IPS DF 6.9 (cell line): ENCODE measurements around the gene GBX2.
"Not testable (repeated sequence)": the region's sequence is repeated elsewhere in the genome, so short reads cannot be mapped to it uniquely, and the experiment has no call there.

ENCODE experiments used
- DNase-seq: peaks from one replicate; pipeline ENCODE4 v3.0.0-alpha.2; 2013; ENCODE audit warnings: low read depth, low spot score
- H3K27ac ChIP-seq: one replicate; pipeline ENCODE4 v1.5.1; 2013; ENCODE audit warnings: low read length, control low read depth
- H3K27me3 ChIP-seq: 2 replicates; pipeline ENCODE4 v1.6.1; 2013; ENCODE audit warnings: mild to moderate bottlenecking, low read length; ENCODE audit not compliant: control insufficient read depth, insufficient read depth
- H3K36me3 ChIP-seq: 2 replicates; pipeline ENCODE4 v1.6.1; 2013; ENCODE audit warnings: low read length; ENCODE audit not compliant: control insufficient read depth, insufficient read depth
- H3K4me1 ChIP-seq: 2 replicates; pipeline ENCODE4 v1.6.1; 2013; ENCODE audit warnings: low read length; ENCODE audit not compliant: control insufficient read depth, insufficient read depth
- H3K4me3 ChIP-seq: 2 replicates; pipeline ENCODE4 v1.5.1; 2013; ENCODE audit warnings: mild to moderate bottlenecking, low read length
- H3K9me3 ChIP-seq: 2 replicates; pipeline ENCODE4 v1.6.1; 2013; ENCODE audit warnings: low read length, inconsistent platforms; ENCODE audit not compliant: control insufficient read depth, insufficient read depth
- WGBS: extraction: QIAGEN DNeasy Blood & Tissue Kit; methylation state at CpG from one replicate; pipeline ENCODE4 v1.1.7; 2013; ENCODE audit warnings: mixed read lengths, missing lambda C conversion rate; ENCODE audit not compliant: insufficient read length, insufficient coverage; 5-methylcytosine and 5-hydroxymethylcytosine counted together

The GBX2 gene

DNA sequence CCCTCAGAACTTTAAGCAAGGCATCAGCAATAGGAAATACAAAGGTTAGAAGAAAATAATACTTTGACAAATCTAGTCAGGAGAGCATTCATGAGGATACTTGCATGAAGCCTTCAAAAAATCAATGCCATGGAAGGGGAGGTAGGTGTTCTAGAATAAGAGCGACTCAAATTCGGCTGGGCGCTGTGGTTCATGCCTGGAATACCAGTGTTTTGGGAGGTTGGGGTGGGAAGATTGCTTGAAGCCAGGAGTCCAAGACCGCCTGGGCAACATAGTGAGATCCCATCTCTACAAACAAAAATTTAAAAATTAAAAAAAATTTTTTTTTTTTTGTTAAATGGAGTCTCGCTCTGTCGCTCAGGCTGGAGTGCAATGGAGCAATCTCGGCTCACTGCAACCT lies 21.8 kb downstream of the GBX2 start:
- no peaks in the 10 kb centered on the region for H3K36me3 ChIP-seq
- no peak overlapping the region for H3K27ac ChIP-seq
- no peak overlapping the region for H3K4me3 ChIP-seq
- no peaks in the 10 kb centered on the region for H3K27me3 ChIP-seq
- WGBS: no CpG with 5 or more reads among the region's 7 CpGs
- H3K4me1 ChIP-seq: peaks cover 2% of the 10 kb centered on the region; the same call in 1 of the 2 replicates
- DNase-seq: no peak
- H3K9me3 ChIP-seq: no peaks in the 10 kb centered on the region

DNA sequence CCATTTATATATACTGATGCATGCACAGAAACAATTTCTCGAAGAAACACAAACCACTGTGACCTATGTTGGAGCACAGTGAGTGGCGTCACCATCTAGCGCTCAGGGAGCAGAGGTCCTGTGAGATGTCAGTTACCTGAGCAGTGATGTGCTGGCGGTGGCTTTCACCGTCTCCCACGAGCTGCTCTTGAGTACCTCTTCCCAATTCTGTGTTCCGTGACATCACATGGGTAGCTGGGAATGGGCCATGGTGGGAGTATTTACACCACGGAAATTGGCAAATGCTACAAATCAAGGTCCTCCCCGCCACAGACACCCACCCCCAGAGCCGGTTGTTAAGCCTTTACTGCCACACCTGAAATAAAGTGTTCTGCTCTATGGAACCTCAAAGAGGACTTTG lies 24.4 kb downstream of the GBX2 start:
- H3K9me3 ChIP-seq: no peaks in the 10 kb centered on the region
- no CpG with 5 or more reads among the region's 10 CpGs for WGBS

GRCh38 chr2:236141616-236142015 lies 26.6 kb downstream of the GBX2 start:
- H3K4me3 ChIP-seq, H3K27ac ChIP-seq, H3K36me3 ChIP-seq, DNase-seq, H3K4me1 ChIP-seq, H3K9me3 ChIP-seq, H3K27me3 ChIP-seq: not testable (repeated sequence)
- no CpG with 5 or more reads among the region's 11 CpGs for WGBS

More for the DNA sequence above, 24.4 kb downstream of the GBX2 start:
- no peak overlapping the region for H3K27ac ChIP-seq
- peaks cover 2% of the 10 kb centered on the region; the same call in 1 of the 2 replicates for H3K4me1 ChIP-seq
- DNase-seq: no peak
- no peaks in the 10 kb centered on the region for H3K36me3 ChIP-seq
- no peaks in the 10 kb centered on the region for H3K27me3 ChIP-seq
- H3K4me3 ChIP-seq: no peak overlapping the region

DNA sequence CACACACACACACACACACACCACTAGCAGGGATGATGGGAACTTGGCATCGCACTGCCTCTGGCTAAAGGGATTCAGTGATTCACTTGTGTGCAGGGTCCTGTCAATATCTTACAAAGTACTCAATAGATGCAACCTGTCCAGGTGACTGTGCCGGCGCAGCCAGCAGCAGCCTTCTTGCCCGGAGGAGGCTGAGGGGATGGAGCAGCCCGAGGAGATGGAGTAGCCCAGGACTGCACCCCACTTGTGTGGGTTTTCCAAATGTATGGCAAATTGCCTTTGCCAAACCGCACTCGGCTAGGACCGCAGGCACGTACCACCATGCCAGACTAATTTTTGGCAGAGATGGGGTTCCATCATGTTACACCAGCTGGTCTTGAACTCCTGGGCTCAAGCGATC lies 31.1 kb downstream of the GBX2 start:
- Histone ChIP-seq H3K27ac (no peak overlapping the region), H3K4me1 (no peaks in the 10 kb centered on the region; the same call in 1 of the 2 replicates), H3K36me3 (no peaks in the 10 kb centered on the region), H3K27me3 (no peaks in the 10 kb centered on the region), H3K4me3 (no peak overlapping the region), H3K9me3 (no peaks in the 10 kb centered on the region)
- no peak for DNase-seq
- no CpG with 5 or more reads among the region's 10 CpGs for WGBS

DNA sequence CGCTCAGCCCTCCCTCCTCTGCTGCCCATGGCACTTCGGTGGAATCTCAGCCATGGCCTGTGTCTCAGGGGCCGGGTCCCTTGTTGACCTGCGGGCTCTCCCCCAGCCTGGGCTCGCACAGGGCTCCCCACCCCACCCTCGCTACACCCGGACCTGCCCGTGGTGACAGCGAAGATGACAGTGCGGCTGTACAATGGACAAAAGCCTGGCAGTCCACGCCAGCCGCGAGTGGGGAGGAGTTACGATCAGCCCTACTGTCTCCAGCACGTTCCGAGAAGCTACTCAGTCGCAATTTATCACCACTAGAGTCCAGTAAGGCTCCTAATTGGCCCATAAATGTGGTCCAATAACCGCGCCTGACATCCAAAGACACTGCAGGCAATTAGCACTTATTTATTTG lies 31.6 kb downstream of the GBX2 start:
- no CpG with 5 or more reads among the region's 19 CpGs for WGBS
- DNase-seq: no peak
- Histone ChIP-seq H3K27ac (no peak overlapping the region), H3K27me3 (no peaks in the 10 kb centered on the region), H3K4me1 (no peaks in the 10 kb centered on the region; the same call in 1 of the 2 replicates), H3K36me3 (no peaks in the 10 kb centered on the region), H3K9me3 (no peaks in the 10 kb centered on the region), H3K4me3 (no peak overlapping the region)

- WGBS: no CpG with 5 or more reads among the region's 12 CpGs
- Histone ChIP-seq H3K27ac (no peak overlapping the region), H3K4me3 (no peak overlapping the region)
Measured at GRCh38 chr2:236133410-236134012, 34.7 kb downstream of the GBX2 start.

DNA sequence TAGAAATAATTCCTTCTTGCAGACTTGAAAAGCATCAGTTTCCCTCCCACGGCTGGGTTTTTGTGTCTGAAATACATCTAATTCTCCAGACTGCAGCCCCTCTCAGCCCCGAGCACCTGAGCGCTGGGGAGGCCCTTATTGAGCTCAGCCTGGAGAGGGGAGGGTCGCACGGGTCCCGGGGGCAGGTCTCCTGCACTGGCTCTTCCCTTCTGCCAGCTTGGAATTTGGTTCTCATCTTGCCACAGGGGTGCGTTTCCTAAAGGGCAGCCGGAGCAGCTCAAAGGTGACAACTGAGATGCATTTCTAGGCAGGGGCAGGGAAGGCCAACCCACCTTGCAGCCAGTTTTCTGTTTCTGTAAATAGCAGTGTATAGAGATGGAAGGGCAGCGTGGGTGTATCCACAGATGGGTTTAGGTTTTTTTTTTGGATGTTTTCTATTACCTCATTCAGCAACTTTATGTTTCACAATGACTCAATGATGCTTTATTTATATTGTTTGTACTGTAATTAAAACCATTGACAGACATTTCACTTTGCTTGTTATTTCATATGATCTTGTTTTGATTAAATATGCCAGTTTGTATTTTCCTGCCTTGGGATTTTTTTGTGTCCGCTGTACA lies 37.0 kb downstream of the GBX2 start:
- no peak for DNase-seq
- no CpG with 5 or more reads among the region's 10 CpGs for WGBS
- Histone ChIP-seq H3K9me3 (no peaks in the 10 kb centered on the region), H3K27me3 (no peaks in the 10 kb centered on the region), H3K4me1 (peaks cover 9% of the 10 kb centered on the region), H3K4me3 (no peak overlapping the region), H3K27ac (no peak overlapping the region), H3K36me3 (no peaks in the 10 kb centered on the region; the same call in 1 of the 2 replicates)

More at GRCh38 chr2:236133410-236134012, 34.7 kb downstream of the GBX2 start:
- Histone ChIP-seq H3K27me3 (no peaks in the 10 kb centered on the region), H3K36me3 (no peaks in the 10 kb centered on the region; the same call in 1 of the 2 replicates), H3K4me1 (peaks cover 6% of the 10 kb centered on the region), H3K9me3 (no peaks in the 10 kb centered on the region)
- no peak for DNase-seq

- no peak for DNase-seq
- Histone ChIP-seq H3K4me3 (no peak overlapping the region), H3K4me1 (peaks cover 9% of the 10 kb centered on the region), H3K36me3 (no peaks in the 10 kb centered on the region; the same call in 1 of the 2 replicates), H3K27ac (no peak overlapping the region), H3K9me3 (no peaks in the 10 kb centered on the region), H3K27me3 (no peaks in the 10 kb centered on the region)
- WGBS: no CpG with 5 or more reads among the region's 6 CpGs
Measured at GRCh38 chr2:236130349-236130998, 37.7 kb downstream of the GBX2 start.

- no peak overlapping the region for H3K4me3 ChIP-seq
- no CpG with 5 or more reads among the region's 4 CpGs for WGBS
- no peak overlapping the region for H3K27ac ChIP-seq
- peaks cover 9% of the 10 kb centered on the region for H3K4me1 ChIP-seq
- H3K9me3 ChIP-seq: no peaks in the 10 kb centered on the region
- no peak for DNase-seq
- no peaks in the 10 kb centered on the region for H3K27me3 ChIP-seq
- no peaks in the 10 kb centered on the region; the same call in 1 of the 2 replicates for H3K36me3 ChIP-seq
Measured at GRCh38 chr2:236129935-236130334, 38.3 kb downstream of the GBX2 start.

GRCh38 chr2:236128321-236128720 lies 39.9 kb downstream of the GBX2 start:
- Histone ChIP-seq H3K27me3 (no peaks in the 10 kb centered on the region), H3K9me3 (no peaks in the 10 kb centered on the region), H3K27ac (no peak overlapping the region), H3K4me3 (no peak overlapping the region), H3K4me1 (peaks cover 9% of the 10 kb centered on the region; the same call in 1 of the 2 replicates), H3K36me3 (no peaks in the 10 kb centered on the region; the same call in 1 of the 2 replicates)
- no CpG with 5 or more reads among the region's 17 CpGs for WGBS
- DNase-seq: no peak
